Right atrium auricular region (tissue), 2 donors: ENCODE measurements around the gene MAEL. TPM values are rescaled to one million over a fixed set of nuclear protein-coding genes. Genes with fewer than 3 reads are reported as not detected.
A peak's percentile ranks its signal among the peaks of the same experiment; 100 is the strongest.

Source experiments
- DNase-seq: peaks from one replicate; pipeline ENCODE4 v3.0.0-alpha.2; 2019; ENCODE audit warnings: low spot score
- H3K27ac ChIP-seq, 2 donors: fragments of 200-600 bp; sonication (generic); 1 replicate in 1 of 2; 2 replicates in 1 of 2; pipeline ENCODE4 v1.5.1; 2016 to 2019
- H3K27me3 ChIP-seq, 2 donors: fragments of 200-600 bp; sonication (generic); one replicate each; pipeline versions ENCODE4 v1.5.1 to v1.6.0; 2017 to 2019
- H3K36me3 ChIP-seq: fragments of 200-600 bp; sonication (generic); one replicate; pipeline ENCODE4 v1.5.1; 2016
- H3K4me1 ChIP-seq, 2 donors: fragments of 200-600 bp; sonication (generic); one replicate each; pipeline versions ENCODE4 v1.5.1 to v1.6.0; 2017 to 2019
- H3K4me3 ChIP-seq, 2 donors: fragments of 200-600 bp; sonication (generic); 1 replicate in 1 of 2; 2 replicates in 1 of 2; pipeline ENCODE4 v1.5.1; 2017 to 2019; ENCODE audit warnings: mild to moderate bottlenecking in 1 of 2, moderate library complexity in 1 of 2
- H3K9me3 ChIP-seq, 2 donors: fragments of 200-600 bp; sonication (generic); one replicate each; pipeline ENCODE4 v1.5.1; 2019
- CTCF ChIP-seq, 2 donors: fragments of 200-600 bp; sonication (generic); IDR thresholded peaks; one replicate each; pipeline ENCODE4 v1.5.1; 2019; ENCODE audit warnings: antibody characterized with exemption in 2 of 2
- total RNA-seq, 2 donors: library from RNA; depleted of rRNA; stranded (reverse); fragments of >200 nt; gene quantifications; one replicate each; pipeline ENCODE4 v1.1.0, GENCODE V29; 2016

The MAEL gene
- total RNA-seq, 2 donors from 2014 or later = 6.7 to 8.5 TPM

GRCh38 chr1:167054531-167054930 is 65.5 kb downstream of the MAEL start:
- no peak for DNase-seq
- Histone ChIP-seq H3K27me3 (no peaks in the 10 kb centered on the region), H3K9me3 (no peaks in the 10 kb centered on the region), H3K36me3 (no peaks in the 10 kb centered on the region), H3K4me1 (peaks cover 0 to 8% of the 10 kb centered on the region in 2 donors), H3K27ac (no peak overlapping the region), H3K4me3 (no peak overlapping the region)
- no peak for TF ChIP-seq CTCF (IDR thresholded peaks at IDR 0.05)

- no peak for TF ChIP-seq CTCF (IDR thresholded peaks at IDR 0.05)
- H3K4me1 ChIP-seq = peaks cover 0 to 8% of the 10 kb centered on the region in 2 donors
- DNase-seq = no peak
These were observed 66.0 kb downstream of the MAEL start for GRCh38 chr1:167054946-167055630.

GRCh38 chr1:167056529-167057231 is 67.6 kb downstream of the MAEL start:
- Histone ChIP-seq H3K4me1 (peaks cover 0 to 8% of the 10 kb centered on the region in 2 donors), H3K27me3 (no peaks in the 10 kb centered on the region), H3K27ac (no peak overlapping the region), H3K4me3 (no peak overlapping the region), H3K36me3 (no peaks in the 10 kb centered on the region), H3K9me3 (no peaks in the 10 kb centered on the region)
- DNase-seq = no peak
- no peak for TF ChIP-seq CTCF (IDR thresholded peaks at IDR 0.05)

More at GRCh38 chr1:167054946-167055630, 66.0 kb downstream of the MAEL start:
- Histone ChIP-seq H3K4me3 (no peak overlapping the region), H3K27me3 (no peaks in the 10 kb centered on the region), H3K9me3 (no peaks in the 10 kb centered on the region), H3K36me3 (no peaks in the 10 kb centered on the region), H3K27ac (no peak overlapping the region)

- no peak overlapping the region for H3K27ac ChIP-seq
- DNase-seq = no peak
- peak; percentile 21 to 66 for TF ChIP-seq CTCF (IDR thresholded peaks at IDR 0.05)
- no peaks in the 10 kb centered on the region for H3K27me3 ChIP-seq
- peaks cover 0 to 8% of the 10 kb centered on the region in 2 donors for H3K4me1 ChIP-seq
- no peaks in the 10 kb centered on the region for H3K9me3 ChIP-seq
- no peak overlapping the region for H3K4me3 ChIP-seq
- no peaks in the 10 kb centered on the region for H3K36me3 ChIP-seq
These were observed 68.2 kb downstream of the MAEL start for GRCh38 chr1:167057241-167057688.

GRCh38 chr1:167059045-167059808 is 70.1 kb downstream of the MAEL start:
- Histone ChIP-seq H3K4me1 (peaks cover 0 to 8% of the 10 kb centered on the region in 2 donors), H3K4me3 (no peak overlapping the region), H3K27ac (no peak overlapping the region), H3K27me3 (no peaks in the 10 kb centered on the region), H3K9me3 (no peaks in the 10 kb centered on the region), H3K36me3 (no peaks in the 10 kb centered on the region)
- TF ChIP-seq CTCF (IDR thresholded peaks at IDR 0.05) = peak; percentile 95 to 97
- DNase-seq = peak; percentile 75
